SK-N-SH (cell line): ENCODE measurements around the gene FCRL3. TPM values are rescaled to one million over a fixed set of nuclear protein-coding genes. Genes with fewer than 3 reads are reported as not detected.

Experiments used
- CTCF ChIA-PET: fragments of 300-600, 350-600 bp; formaldehyde crosslinking; extraction: SDS; loops from one replicate; lab custom pipeline; 2021; lab: Yijun Ruan, JAX
- POLR2A ChIA-PET: fragments of 350-600 bp; sonication (Branson Sonifier 250); formaldehyde crosslinking; extraction: SDS; loops from one replicate; lab custom pipeline; 2020; ENCODE audit warnings: antibody characterized with exemption, inconsistent platforms; lab: Yijun Ruan, JAX
- DNase-seq: peaks from one replicate; pipeline ENCODE4 v3.0.0; 2012
- H2AFZ ChIP-seq: fragments of 200-600 bp; sonication (generic); 2 replicates; pipeline ENCODE4 v1.8.1; 2016; ENCODE audit warnings: antibody characterized with exemption, mild to moderate bottlenecking, low read depth
- H3F3A ChIP-seq: fragments of 200-600 bp; sonication (generic); replicated peaks from 2 replicates; pipeline ENCODE3; 2016; ENCODE audit warnings: antibody characterized with exemption, mild to moderate bottlenecking; ENCODE audit not compliant: insufficient read depth
- H3K27ac ChIP-seq, 2 experiments: fragments of 200-500 bp in 1 of 2; fragments of 200-600 bp in 1 of 2; sonication (Bioruptor generic) in 1 of 2; sonication (generic), shearing (Covaris generic) in 1 of 2; 2 replicates each; pipeline versions ENCODE4 v1.5.1 to v1.6.1; 2014 to 2016; ENCODE audit warnings: low read depth in 2 of 2, inconsistent platforms in 1 of 2, low read length in 1 of 2, mild to moderate bottlenecking in 1 of 2, mixed read lengths in 1 of 2
- H3K27me3 ChIP-seq: fragments of 200-600 bp; sonication (generic), shearing (Covaris generic); 2 replicates; pipeline ENCODE4 v1.6.1; 2016; ENCODE audit warnings: mixed run types; ENCODE audit not compliant: insufficient read depth
- H3K36me3 ChIP-seq, 2 experiments: fragments of 200-500 bp in 1 of 2; fragments of 200-600 bp in 1 of 2; sonication (Bioruptor generic) in 1 of 2; sonication (generic) in 1 of 2; replicated peaks in 1 of 2; 2 replicates each; pipeline versions ENCODE3 to v1.5.1; 2014 to 2016; ENCODE audit warnings: low read length in 1 of 2, mild to moderate bottlenecking in 1 of 2; ENCODE audit not compliant: insufficient read depth in 2 of 2, control insufficient read depth in 1 of 2
- H3K4me1 ChIP-seq, 2 experiments: fragments of 200-500 bp in 1 of 2; fragments of 200-600 bp in 1 of 2; sonication (Bioruptor generic) in 1 of 2; sonication (generic), shearing (Covaris generic) in 1 of 2; 2 replicates each; pipeline versions ENCODE4 v1.5.1 to v1.6.1; 2014 to 2016; ENCODE audit warnings: low read depth in 1 of 2, low read length in 1 of 2, mixed run types in 1 of 2; ENCODE audit not compliant: insufficient read depth in 2 of 2, control insufficient read depth in 1 of 2
- H3K4me2 ChIP-seq: fragments of 200-600 bp; sonication (generic), shearing (Covaris generic); 2 replicates; pipeline ENCODE4 v1.6.1; 2017; ENCODE audit warnings: mixed run types
- H3K4me3 ChIP-seq, 2 experiments: fragments of 200-500 bp in 1 of 2; fragments of 200-600 bp in 1 of 2; sonication (Bioruptor generic) in 1 of 2; sonication (generic), shearing (Covaris generic) in 1 of 2; 2 replicates each; pipeline versions ENCODE4 v1.5.1 to v1.8.1; 2014 to 2016; ENCODE audit warnings: low read depth in 2 of 2, inconsistent platforms in 1 of 2, low read length in 1 of 2, mild to moderate bottlenecking in 1 of 2, mixed read lengths in 1 of 2, moderate library complexity in 1 of 2
- H3K79me2 ChIP-seq: fragments of 200-600 bp; sonication (generic); 2 replicates; pipeline ENCODE4 v1.8.1; 2017; ENCODE audit warnings: mild to moderate bottlenecking; ENCODE audit not compliant: insufficient read depth
- H3K9ac ChIP-seq: fragments of 200-600 bp; sonication (generic); 2 replicates; pipeline ENCODE4 v1.6.1; 2017; ENCODE audit warnings: mixed run types
- H3K9me2 ChIP-seq: fragments of 200-600 bp; sonication (generic); 2 replicates; pipeline ENCODE4 v1.6.1; 2017; ENCODE audit warnings: mixed run types
- H3K9me3 ChIP-seq: fragments of 200-600 bp; sonication (generic); 2 replicates; pipeline ENCODE4 v1.6.1; 2017; ENCODE audit warnings: mixed run types, mild to moderate bottlenecking, moderate library complexity
- H4K20me1 ChIP-seq: fragments of 200-600 bp; sonication (generic); 2 replicates; pipeline ENCODE4 v1.6.1; 2017; ENCODE audit warnings: mild to moderate bottlenecking, mixed run types; ENCODE audit not compliant: insufficient read depth
- GATA2 ChIP-seq: sonication (generic); formaldehyde crosslinking; IDR thresholded peaks from 2 replicates; pipeline ENCODE4 v1.5.0; 2020; ENCODE audit warnings: mild to moderate bottlenecking, missing genetic modification reagents
- NFIC ChIP-seq: IDR thresholded peaks from 2 replicates; pipeline ENCODE4 v1.4.0; 2012; ENCODE audit warnings: borderline replicate concordance
- POLR2AphosphoS5 ChIP-seq: IDR thresholded peaks from 2 replicates; pipeline ENCODE4 v1.6.1; 2012; ENCODE audit warnings: low read depth, low read length
- RAD21 ChIP-seq: IDR thresholded peaks from 2 replicates; pipeline ENCODE4 v1.6.1; 2012; ENCODE audit warnings: mild to moderate bottlenecking, low read length
- RXRA ChIP-seq: IDR thresholded peaks from 2 replicates; pipeline ENCODE4 v1.4.0; 2012; ENCODE audit warnings: low read depth, mild to moderate bottlenecking, borderline replicate concordance
- SIN3A ChIP-seq: IDR thresholded peaks from 2 replicates; pipeline ENCODE4 v1.6.1; 2012; ENCODE audit warnings: low read depth, mild to moderate bottlenecking, low read length, moderate library complexity, borderline replicate concordance
- WGBS: methylation state at CpG from one replicate; pipeline ENCODE4 v1.1.6; 2017; ENCODE audit warnings: low lambda C conversion rate; 5-methylcytosine and 5-hydroxymethylcytosine counted together
- polyA plus RNA-seq, 3 experiments: library from polyadenylated mRNA; depleted of rRNA; stranded (reverse); fragments of >200 nt; gene quantifications; 2 replicates each; pipeline ENCODE4 v1.2.3, GENCODE V29; 2012

FCRL3 gene
- polyA plus RNA-seq, 1 of the 3 experiments (the other 2 are of a cell fraction) = not detected

GRCh38 chr1:157639800-157640199, 60.8 kb downstream of the FCRL3 start (continued):
- TF ChIP-seq POLR2AphosphoS5 (no peak), RXRA (no peak), SIN3A (no peak), GATA2 (CRISPR knock-in tag) (no peak), NFIC (no peak)

GRCh38 chr1:157628773-157629172, 71.8 kb downstream of the FCRL3 start:
- Histone ChIP-seq H3K79me2 (no peaks in the 10 kb centered on the region), H3K4me3 (no peak overlapping the region), H3K36me3 (no peaks in the 10 kb centered on the region), H3K4me1 (no peaks in the 10 kb centered on the region), H3K27ac (no peak overlapping the region), H3K4me2 (no peak overlapping the region), H4K20me1 (no peaks in the 10 kb centered on the region), H3K9ac (no peak overlapping the region), H3K9me2 (no peaks in the 10 kb centered on the region), H3K9me3 (no peaks in the 10 kb centered on the region), H2AFZ (no peak overlapping the region), H3K27me3 (no peaks in the 10 kb centered on the region), H3F3A (no peaks in the 10 kb centered on the region)
- no peak for DNase-seq
- TF ChIP-seq RAD21 = no peak
- POLR2A ChIA-PET = no interaction called here
- 44% methylated on average over 1 of the region's 1 CpG for WGBS
- CTCF ChIA-PET = no interaction called here

Other genes with a start within 250 kb of the FCRL3 start
- gene FCRL5, start 148.3 kb downstream of the FCRL3 start, polyA plus RNA-seq (2012; rRNA removed) = not detected in 2 replicates
- gene FCRL4, start 102.7 kb downstream of the FCRL3 start, polyA plus RNA-seq (2012; rRNA removed) = not detected in 2 replicates
- gene FCRL2, start 76.4 kb upstream of the FCRL3 start, polyA plus RNA-seq (2012; rRNA removed) = not detected in 2 replicates
- gene FCRL1, start 119.4 kb upstream of the FCRL3 start, polyA plus RNA-seq (2012; rRNA removed) = not detected in 2 replicates
- not detected in 2 replicates for gene CD5L, start 141.0 kb upstream of the FCRL3 start, polyA plus RNA-seq (2012; rRNA removed)